ENCODE results near the gene PCID2.
"Not testable (repeated sequence)": the region's sequence is repeated elsewhere in the genome, so short reads cannot be mapped to it uniquely, and the experiment has no call there.

- TF ChIP-seq CTCF, EP300, POLR2A (IDR thresholded peaks at IDR 0.05): not testable (repeated sequence)
Measured at GRCh38 chr13:113241623-113242022, 33.2 kb upstream of the PCID2 start.

All from stomach (tissue), 4 donors.